GM23338 (cell line): ENCODE measurements around the gene PRPF6. TPM values are rescaled to one million over a fixed set of nuclear protein-coding genes. Genes with fewer than 3 reads are reported as not detected.

Source experiments
- ATAC-seq: fragments of 200-7000 bp; cut with Tn5 transposase; 3 replicates; pipeline ENCODE4 v1.9.1; 2020
- DNase-seq: peaks from one replicate; pipeline ENCODE4 v3.0.0-alpha.2; 2015; ENCODE audit warnings: low spot score
- H2AFZ ChIP-seq: fragments of 200-600 bp; sonication (generic); 2 replicates; pipeline ENCODE4 v1.8.0; 2016; ENCODE audit warnings: antibody characterized with exemption, mild to moderate bottlenecking, moderate library complexity
- H3F3A ChIP-seq: fragments of 200-600 bp; sonication (generic); replicated peaks from 2 replicates; pipeline ENCODE4 v1.8.0; 2017; ENCODE audit warnings: antibody characterized with exemption, mixed run types, low read depth
- H3K27ac ChIP-seq: fragments of 200-600 bp; sonication (generic); 2 replicates; pipeline ENCODE4 v1.6.1; 2016; ENCODE audit warnings: low read depth
- H3K27me3 ChIP-seq: fragments of 200-600 bp; sonication (generic); 2 replicates; pipeline ENCODE4 v1.8.0; 2016; ENCODE audit warnings: mild to moderate bottlenecking, mixed run types, moderate library complexity; ENCODE audit not compliant: insufficient read depth
- H3K36me3 ChIP-seq: fragments of 200-600 bp; sonication (generic); 2 replicates; pipeline ENCODE4 v1.8.0; 2016; ENCODE audit warnings: mild to moderate bottlenecking; ENCODE audit not compliant: insufficient read depth
- H3K4me1 ChIP-seq: fragments of 200-600 bp; sonication (generic); 2 replicates; pipeline ENCODE4 v1.8.0; 2016; ENCODE audit warnings: mild to moderate bottlenecking, moderate library complexity; ENCODE audit not compliant: insufficient read depth
- H3K4me2 ChIP-seq: fragments of 200-600 bp; sonication (generic); 2 replicates; pipeline ENCODE4 v1.7.1; 2017; ENCODE audit warnings: mixed run types
- H3K4me3 ChIP-seq: fragments of 200-600 bp; sonication (generic); 2 replicates; pipeline ENCODE4 v1.6.1; 2016; ENCODE audit warnings: mixed run types
- H3K79me2 ChIP-seq: fragments of 200-600 bp; sonication (generic); replicated peaks from 2 replicates; pipeline ENCODE4 v1.8.0; 2017; ENCODE audit warnings: mild to moderate bottlenecking; ENCODE audit not compliant: insufficient read depth
- H3K9me2 ChIP-seq: fragments of 200-600 bp; sonication (generic); 2 replicates; pipeline ENCODE4 v1.8.0; 2017; ENCODE audit not compliant: insufficient read depth
- H4K20me1 ChIP-seq: fragments of 200-600 bp; sonication (generic); replicated peaks from 2 replicates; pipeline ENCODE4 v1.8.0; 2017; ENCODE audit warnings: mild to moderate bottlenecking; ENCODE audit not compliant: insufficient read depth
- H3K27ac Mint-ChIP-seq: 2 replicates; pipeline ENCODE4 v1.8.0; 2020; ENCODE audit warnings: inconsistent platforms, mild to moderate bottlenecking, moderate library complexity, mixed read lengths
- H3K27me3 Mint-ChIP-seq: 3 replicates; pipeline ENCODE4 v1.8.0; 2022; ENCODE audit warnings: low read depth, mild to moderate bottlenecking, moderate library complexity, mixed read lengths, inconsistent platforms; ENCODE audit not compliant: insufficient read depth, poor library complexity
- H3K36me3 Mint-ChIP-seq: 3 replicates; pipeline ENCODE4 v1.8.0; 2021; ENCODE audit warnings: low read depth, mild to moderate bottlenecking, inconsistent platforms, moderate library complexity, mixed read lengths
- H3K4me1 Mint-ChIP-seq: 3 replicates; pipeline ENCODE4 v1.8.0; 2020; ENCODE audit warnings: mild to moderate bottlenecking, inconsistent platforms, mixed read lengths
- H3K4me3 Mint-ChIP-seq: 3 replicates; pipeline ENCODE4 v1.8.0; 2021; ENCODE audit warnings: moderate library complexity, mild to moderate bottlenecking, inconsistent platforms, mixed read lengths
- H3K9me3 Mint-ChIP-seq: 3 replicates; pipeline ENCODE4 v1.8.0; 2020; ENCODE audit warnings: moderate library complexity, mild to moderate bottlenecking, inconsistent platforms, mixed read lengths
- CREB1 ChIP-seq: fragments of 250-450 bp; sonication (Bioruptor Pico); IDR thresholded peaks from 2 replicates; pipeline ENCODE4 v1.5.0; 2020; ENCODE audit warnings: low read depth, mild to moderate bottlenecking, moderate library complexity
- CTCF ChIP-seq, 2 experiments: fragments of 200-600 bp in 1 of 2; sonication (generic) in 1 of 2; conservative IDR thresholded peaks; 2 replicates each; pipeline versions ENCODE4 v1.5.1 to v1.6.1; 2016 to 2017; ENCODE audit warnings: antibody characterized with exemption in 2 of 2, low read depth in 2 of 2, mild to moderate bottlenecking in 2 of 2, moderate library complexity in 1 of 2
- EZH2 ChIP-seq: fragments of 200-600 bp; sonication (generic); IDR thresholded peaks from one replicate; pipeline ENCODE4 v1.8.0; 2017; ENCODE audit warnings: antibody characterized with exemption, mild to moderate bottlenecking, low read depth; ENCODE audit not compliant: unreplicated experiment
- EZH2phosphoT487 ChIP-seq: fragments of 200-600 bp; sonication (generic); IDR thresholded peaks from one replicate; pipeline ENCODE4 v1.8.1; 2018; ENCODE audit warnings: antibody characterized with exemption; ENCODE audit not compliant: unreplicated experiment
- NANOG ChIP-seq: IDR thresholded peaks from 2 replicates; pipeline ENCODE4 v1.6.1; 2016; ENCODE audit warnings: antibody characterized with exemption, borderline replicate concordance
- POLR2AphosphoS5 ChIP-seq: IDR thresholded peaks from 2 replicates; pipeline ENCODE4 v1.6.1; 2016; ENCODE audit warnings: antibody characterized with exemption, low read depth
- STAT1 ChIP-seq: IDR thresholded peaks from one replicate; pipeline ENCODE4 v1.6.1; 2016; ENCODE audit warnings: antibody characterized with exemption; ENCODE audit not compliant: unreplicated experiment
- ZNF114 ChIP-seq: fragments of 250-450 bp; sonication (Bioruptor Pico); IDR thresholded peaks from 2 replicates; pipeline ENCODE4 v1.5.0; 2020; ENCODE audit warnings: mild to moderate bottlenecking, moderate library complexity
- polyA plus RNA-seq: library from polyadenylated mRNA; unstranded; fragments of >200 nt; fragmentation: Nextera tagmentation; extraction: Ambion mirVana; gene quantifications from 2 replicates; pipeline ENCODE4 v1.2.1, GENCODE V29; 2016
- total RNA-seq: library from RNA; depleted of rRNA; stranded (reverse); fragments of >200 nt; shearing (Covaris generic); gene quantifications from 2 replicates; pipeline ENCODE4 v1.2.3, GENCODE V29; 2014
- TF ChIP-seq, protein P1 (sequence below): IDR thresholded peaks from one replicate; pipeline ENCODE4 v1.6.1; 2018; ENCODE audit warnings: antibody characterized with exemption; ENCODE audit not compliant: unreplicated experiment

Gene PRPF6
- total and polyA plus RNA-seq, 2 experiments from 2014 or later: 53.8 to 79.9 TPM

DNA sequence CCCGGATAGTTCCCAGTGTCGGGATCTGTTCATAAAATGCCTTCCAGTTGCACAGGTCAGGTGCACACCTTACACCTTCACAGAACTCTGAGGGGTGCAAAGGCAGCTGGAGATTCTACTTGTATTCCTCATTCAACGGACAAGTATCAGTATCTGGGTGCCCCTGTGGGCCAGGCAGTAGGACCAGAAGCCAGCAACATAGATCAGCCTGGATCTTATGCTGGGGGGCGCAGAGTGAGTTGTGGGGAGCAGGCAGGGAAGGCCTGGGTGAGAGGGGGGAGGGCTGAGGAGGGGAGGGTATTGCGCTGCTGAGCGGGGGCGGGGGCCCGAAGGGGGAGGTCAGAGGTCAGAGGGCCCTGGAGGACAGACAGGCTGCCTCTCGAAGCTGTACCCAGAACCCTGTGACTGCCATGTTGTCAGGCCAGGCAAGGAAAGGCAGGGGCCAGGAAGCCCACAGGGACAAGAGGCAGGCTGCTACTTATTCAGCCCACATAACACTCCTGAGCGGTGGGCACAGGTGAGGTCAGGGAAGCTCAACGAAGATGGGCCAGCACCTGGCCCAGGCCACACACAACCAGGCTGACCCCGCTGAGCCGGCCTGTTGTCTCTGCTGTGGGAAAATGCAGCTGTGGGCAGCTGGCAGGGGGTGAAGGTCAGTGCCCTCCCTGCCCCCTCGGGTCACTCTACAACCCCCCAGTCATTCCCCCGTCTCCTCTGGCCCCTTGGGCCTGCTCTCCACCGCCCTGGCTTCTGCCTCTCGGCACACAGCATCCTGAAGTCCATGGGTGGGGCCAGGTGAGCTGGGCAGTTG lies 100.1 kb downstream of the PRPF6 start:
- Histone ChIP-seq H3F3A (0 out of 2 replicates have a peak, but pooled peaks cover 7% of the 10 kb centered on the region), H3K79me2 (no peaks in the 10 kb centered on the region), H3K27ac (no peak overlapping the region), H3K4me1 (peaks cover 27% of the 10 kb centered on the region; the same call in 1 of the 2 replicates), H2AFZ (no peak overlapping the region), H3K4me3 (peak overlapping the region; percentile 69), H3K4me2 (peak overlapping the region; percentile 88), H3K36me3 (no peaks in the 10 kb centered on the region), H3K9me2 (no peaks in the 10 kb centered on the region), H4K20me1 (no peaks in the 10 kb centered on the region), H3K27me3 (peaks cover 50% of the 10 kb centered on the region)
- DNase-seq (no peak), ATAC-seq (no peak)
- peak overlapping the region; percentile 77 for H3K4me3 Mint-ChIP-seq
- peaks cover 33% of the 10 kb centered on the region for H3K4me1 Mint-ChIP-seq
- TF ChIP-seq ZNF114 (CRISPR knock-in tag): no peak
- TF ChIP-seq, protein P1, sequence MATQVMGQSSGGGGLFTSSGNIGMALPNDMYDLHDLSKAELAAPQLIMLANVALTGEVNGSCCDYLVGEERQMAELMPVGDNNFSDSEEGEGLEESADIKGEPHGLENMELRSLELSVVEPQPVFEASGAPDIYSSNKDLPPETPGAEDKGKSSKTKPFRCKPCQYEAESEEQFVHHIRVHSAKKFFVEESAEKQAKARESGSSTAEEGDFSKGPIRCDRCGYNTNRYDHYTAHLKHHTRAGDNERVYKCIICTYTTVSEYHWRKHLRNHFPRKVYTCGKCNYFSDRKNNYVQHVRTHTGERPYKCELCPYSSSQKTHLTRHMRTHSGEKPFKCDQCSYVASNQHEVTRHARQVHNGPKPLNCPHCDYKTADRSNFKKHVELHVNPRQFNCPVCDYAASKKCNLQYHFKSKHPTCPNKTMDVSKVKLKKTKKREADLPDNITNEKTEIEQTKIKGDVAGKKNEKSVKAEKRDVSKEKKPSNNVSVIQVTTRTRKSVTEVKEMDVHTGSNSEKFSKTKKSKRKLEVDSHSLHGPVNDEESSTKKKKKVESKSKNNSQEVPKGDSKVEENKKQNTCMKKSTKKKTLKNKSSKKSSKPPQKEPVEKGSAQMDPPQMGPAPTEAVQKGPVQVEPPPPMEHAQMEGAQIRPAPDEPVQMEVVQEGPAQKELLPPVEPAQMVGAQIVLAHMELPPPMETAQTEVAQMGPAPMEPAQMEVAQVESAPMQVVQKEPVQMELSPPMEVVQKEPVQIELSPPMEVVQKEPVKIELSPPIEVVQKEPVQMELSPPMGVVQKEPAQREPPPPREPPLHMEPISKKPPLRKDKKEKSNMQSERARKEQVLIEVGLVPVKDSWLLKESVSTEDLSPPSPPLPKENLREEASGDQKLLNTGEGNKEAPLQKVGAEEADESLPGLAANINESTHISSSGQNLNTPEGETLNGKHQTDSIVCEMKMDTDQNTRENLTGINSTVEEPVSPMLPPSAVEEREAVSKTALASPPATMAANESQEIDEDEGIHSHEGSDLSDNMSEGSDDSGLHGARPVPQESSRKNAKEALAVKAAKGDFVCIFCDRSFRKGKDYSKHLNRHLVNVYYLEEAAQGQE: no peak
- TF ChIP-seq EZH2: no peak
- H3K27ac Mint-ChIP-seq: no peak overlapping the region
- H3K36me3 Mint-ChIP-seq: no peaks in the 10 kb centered on the region; the same call in 2 of the 3 replicates
- H3K9me3 Mint-ChIP-seq: 0 out of 3 replicates have a peak, but pooled peaks cover 3% of the 10 kb centered on the region
- H3K27me3 Mint-ChIP-seq: peaks cover 50% of the 10 kb centered on the region

- Histone ChIP-seq H4K20me1 (no peaks in the 10 kb centered on the region), H3K4me1 (peaks cover 27% of the 10 kb centered on the region; the same call in 1 of the 2 replicates), H3K27me3 (peaks cover 50% of the 10 kb centered on the region), H2AFZ (no peak overlapping the region), H3K9me2 (no peaks in the 10 kb centered on the region), H3K4me2 (no peak overlapping the region), H3K36me3 (no peaks in the 10 kb centered on the region), H3K27ac (no peak overlapping the region), H3K4me3 (no peak overlapping the region), H3K79me2 (no peaks in the 10 kb centered on the region), H3F3A (0 out of 2 replicates have a peak, but pooled peaks cover 7% of the 10 kb centered on the region)
- no peak overlapping the region for H3K27ac Mint-ChIP-seq
- DNase-seq (no peak), ATAC-seq (no peak)
- H3K36me3 Mint-ChIP-seq: no peaks in the 10 kb centered on the region; the same call in 2 of the 3 replicates
- peaks cover 50% of the 10 kb centered on the region for H3K27me3 Mint-ChIP-seq
- H3K9me3 Mint-ChIP-seq: peaks cover 3% of the 10 kb centered on the region; the same call in 1 of the 3 replicates
- peaks cover 33% of the 10 kb centered on the region for H3K4me1 Mint-ChIP-seq
- peak overlapping the region; percentile 21; the same call in 1 of the 3 replicates for H3K4me3 Mint-ChIP-seq
- TF ChIP-seq, protein P1: no peak
- no peak for TF ChIP-seq POLR2AphosphoS5
- TF ChIP-seq STAT1: no peak
- no peak for TF ChIP-seq NANOG
- no peak for TF ChIP-seq EZH2phosphoT487
- TF ChIP-seq CREB1 (CRISPR knock-in tag): no peak
- no peak for TF ChIP-seq ZNF114 (CRISPR knock-in tag)
- TF ChIP-seq CTCF (conservative IDR thresholded peaks at IDR 0.05; ENCODE audit: low read depth in 2 of 2): no peak
These were observed 100.7 kb downstream of the PRPF6 start for GRCh38 chr20:64081624-64081964.
